Measurements from ENCODE around the gene S100Z.
"Not testable (repeated sequence)": the region's sequence is repeated elsewhere in the genome, so short reads cannot be mapped to it uniquely, and the experiment has no call there.

S100Z gene

GRCh38 chr5:76831110-76831452, 18.7 kb upstream of the S100Z start:
- no peak for DNase-seq

- DNase-seq: no peak
Observed at GRCh38 chr5:76836181-76836580, 13.6 kb upstream of the S100Z start.

- DNase-seq: no peak
Observed at GRCh38 chr5:76836585-76836984, 13.2 kb upstream of the S100Z start.

GRCh38 chr5:76838481-76839261, 11.1 kb upstream of the S100Z start:
- no peak for DNase-seq

GRCh38 chr5:76841361-76841760, 8.5 kb upstream of the S100Z start:
- no peak for DNase-seq

GRCh38 chr5:76845890-76846289, 3.9 kb upstream of the S100Z start:
- no peak for DNase-seq

GRCh38 chr5:76850543-76851145, 830 bp downstream of the S100Z start:
- DNase-seq: no peak

GRCh38 chr5:76851728-76852369, 2.0 kb downstream of the S100Z start:
- DNase-seq: no peak

- no peak for DNase-seq
Observed at GRCh38 chr5:76852772-76853171, 3.0 kb downstream of the S100Z start.

- not testable (repeated sequence) for DNase-seq
Observed at GRCh38 chr5:76853741-76854140, 3.9 kb downstream of the S100Z start.

GRCh38 chr5:76854644-76855043, 4.8 kb downstream of the S100Z start:
- DNase-seq: no peak

- DNase-seq: not testable (repeated sequence)
Observed at GRCh38 chr5:76855501-76855900, 5.7 kb downstream of the S100Z start.

GRCh38 chr5:76855961-76856360, 6.1 kb downstream of the S100Z start:
- peak in 1 of 2 experiments; percentile 47 for DNase-seq

- DNase-seq: not testable (repeated sequence)
Observed at GRCh38 chr5:76856800-76857199, 7.0 kb downstream of the S100Z start.

GRCh38 chr5:76859591-76860247, 9.9 kb downstream of the S100Z start:
- no peak for DNase-seq

- no peak for DNase-seq
Observed at GRCh38 chr5:76861612-76862011, 11.8 kb downstream of the S100Z start.

- no peak for DNase-seq
Observed at GRCh38 chr5:76863001-76863400, 13.2 kb downstream of the S100Z start.

- no peak for DNase-seq
Observed at GRCh38 chr5:76866503-76866902, 16.7 kb downstream of the S100Z start.

GRCh38 chr5:76867038-76867437, 17.2 kb downstream of the S100Z start:
- DNase-seq: no peak

GRCh38 chr5:76867827-76868693, 18.2 kb downstream of the S100Z start:
- DNase-seq: peak; percentile 42 to 50

- no peak for DNase-seq
Observed at GRCh38 chr5:76870046-76870445, 20.2 kb downstream of the S100Z start.

- DNase-seq: no peak
Observed at GRCh38 chr5:76874088-76874581, 24.3 kb downstream of the S100Z start.

All from stimulated activated CD4-positive, alpha-beta T cell treated with anti-CD3 and anti-CD28 coated beads, Interleukin-4, amount 100 ng/mL, for 4 hours (primary cell).